Astrocyte of the spinal cord (primary cell): ENCODE results near the gene SELENOS.

Source experiments
- DNase-seq: peaks from one replicate; pipeline ENCODE4 v3.0.0; 2011; ENCODE audit warnings: low read depth, low spot score
- H3K4me3 ChIP-seq: 2 replicates; pipeline ENCODE4 v1.5.1; 2011; ENCODE audit warnings: low read depth, mild to moderate bottlenecking, low read length, moderate library complexity
- CTCF ChIP-seq: IDR thresholded peaks from 2 replicates; pipeline ENCODE4 v1.5.1; 2012; ENCODE audit warnings: low read depth, mild to moderate bottlenecking, low read length, inconsistent platforms
- in situ Hi-C: cut with HindIII; loops from 2 replicates; pipeline ENCODE4 v1.10.0; 2017; ENCODE audit warnings: low sequenced_read_pairs

The SELENOS gene

GRCh38 chr15:101305820-101306255, 28.6 kb upstream of the SELENOS start:
- in situ Hi-C loops = no loop called here
- TF ChIP-seq CTCF = no peak
- H3K4me3 ChIP-seq = no peak overlapping the region
- DNase-seq = no peak

- no peak for TF ChIP-seq CTCF
- in situ Hi-C loops = no loop called here
- DNase-seq = no peak
- no peak overlapping the region for H3K4me3 ChIP-seq
Measured at GRCh38 chr15:101303408-101303807, 26.1 kb upstream of the SELENOS start.

GRCh38 chr15:101296418-101297405, 19.4 kb upstream of the SELENOS start:
- no peak for TF ChIP-seq CTCF
- in situ Hi-C loops = no loop called here
- DNase-seq = peak; percentile 9
- H3K4me3 ChIP-seq = no peak overlapping the region

- H3K4me3 ChIP-seq = peak overlapping the region; percentile 95
- DNase-seq = peak; percentile 44
- no peak for TF ChIP-seq CTCF
- in situ Hi-C loops = no loop called here
Measured at GRCh38 chr15:101295607-101296161, 18.4 kb upstream of the SELENOS start.

GRCh38 chr15:101294731-101295606, 17.7 kb upstream of the SELENOS start, which contains the start of gene SNRPA1:
TSS of gene SNRPA1 (minus strand) at chr15:101295248. CDS start at chr15:101295178, 70 bp downstream.
- no peak for TF ChIP-seq CTCF
- in situ Hi-C loops = no loop called here
- peak within 1 kb of the TSS; percentile 95 for H3K4me3 ChIP-seq
- DNase-seq = peak; percentile 97

- peak overlapping the region; percentile 95 for H3K4me3 ChIP-seq
- TF ChIP-seq CTCF = no peak
- no peak for DNase-seq
- in situ Hi-C loops = no loop called here
Measured at GRCh38 chr15:101293122-101293521, 15.8 kb upstream of the SELENOS start.
